Measurements from ENCODE around the gene NOS1AP.

NOS1AP gene

DNA sequence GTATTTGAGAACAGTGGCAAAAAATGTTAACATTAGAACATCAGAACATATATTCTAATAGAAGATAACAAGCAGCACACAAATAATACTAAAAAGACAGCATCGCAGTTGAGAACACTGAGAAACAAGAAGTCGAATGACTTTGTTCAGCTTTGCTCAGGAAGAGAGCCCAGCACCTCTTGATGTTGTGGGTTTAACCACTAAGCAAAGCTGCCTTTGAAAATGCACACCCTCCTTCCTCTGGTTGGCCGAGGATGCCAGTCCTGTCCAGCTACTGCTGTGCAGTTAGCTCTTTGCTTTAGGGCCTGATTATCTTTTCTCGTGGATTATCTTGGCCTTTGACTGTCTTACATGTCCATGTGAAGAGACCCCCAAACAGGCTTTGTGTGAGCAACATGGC, 246.7 kb downstream of the NOS1AP start:
- TF ChIP-seq, protein P1, sequence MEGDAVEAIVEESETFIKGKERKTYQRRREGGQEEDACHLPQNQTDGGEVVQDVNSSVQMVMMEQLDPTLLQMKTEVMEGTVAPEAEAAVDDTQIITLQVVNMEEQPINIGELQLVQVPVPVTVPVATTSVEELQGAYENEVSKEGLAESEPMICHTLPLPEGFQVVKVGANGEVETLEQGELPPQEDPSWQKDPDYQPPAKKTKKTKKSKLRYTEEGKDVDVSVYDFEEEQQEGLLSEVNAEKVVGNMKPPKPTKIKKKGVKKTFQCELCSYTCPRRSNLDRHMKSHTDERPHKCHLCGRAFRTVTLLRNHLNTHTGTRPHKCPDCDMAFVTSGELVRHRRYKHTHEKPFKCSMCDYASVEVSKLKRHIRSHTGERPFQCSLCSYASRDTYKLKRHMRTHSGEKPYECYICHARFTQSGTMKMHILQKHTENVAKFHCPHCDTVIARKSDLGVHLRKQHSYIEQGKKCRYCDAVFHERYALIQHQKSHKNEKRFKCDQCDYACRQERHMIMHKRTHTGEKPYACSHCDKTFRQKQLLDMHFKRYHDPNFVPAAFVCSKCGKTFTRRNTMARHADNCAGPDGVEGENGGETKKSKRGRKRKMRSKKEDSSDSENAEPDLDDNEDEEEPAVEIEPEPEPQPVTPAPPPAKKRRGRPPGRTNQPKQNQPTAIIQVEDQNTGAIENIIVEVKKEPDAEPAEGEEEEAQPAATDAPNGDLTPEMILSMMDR (IDR thresholded peaks at IDR 0.05; ENCODE audit: control insufficient read depth, extremely low read depth, insufficient read depth): no peak
- no peak overlapping the region for H3K4me3 ChIP-seq (ENCODE audit: low read depth, low read length)
- no peak for DNase-seq (ENCODE audit: low read depth)

GRCh38 chr1:162317621-162318020, 248.1 kb downstream of the NOS1AP start:
- TF ChIP-seq, protein P1 (IDR thresholded peaks at IDR 0.05; ENCODE audit: control insufficient read depth, extremely low read depth, insufficient read depth): no peak
- no peak for DNase-seq (ENCODE audit: low read depth)
- H3K4me3 ChIP-seq (ENCODE audit: low read depth, low read length): no peak overlapping the region

DNA sequence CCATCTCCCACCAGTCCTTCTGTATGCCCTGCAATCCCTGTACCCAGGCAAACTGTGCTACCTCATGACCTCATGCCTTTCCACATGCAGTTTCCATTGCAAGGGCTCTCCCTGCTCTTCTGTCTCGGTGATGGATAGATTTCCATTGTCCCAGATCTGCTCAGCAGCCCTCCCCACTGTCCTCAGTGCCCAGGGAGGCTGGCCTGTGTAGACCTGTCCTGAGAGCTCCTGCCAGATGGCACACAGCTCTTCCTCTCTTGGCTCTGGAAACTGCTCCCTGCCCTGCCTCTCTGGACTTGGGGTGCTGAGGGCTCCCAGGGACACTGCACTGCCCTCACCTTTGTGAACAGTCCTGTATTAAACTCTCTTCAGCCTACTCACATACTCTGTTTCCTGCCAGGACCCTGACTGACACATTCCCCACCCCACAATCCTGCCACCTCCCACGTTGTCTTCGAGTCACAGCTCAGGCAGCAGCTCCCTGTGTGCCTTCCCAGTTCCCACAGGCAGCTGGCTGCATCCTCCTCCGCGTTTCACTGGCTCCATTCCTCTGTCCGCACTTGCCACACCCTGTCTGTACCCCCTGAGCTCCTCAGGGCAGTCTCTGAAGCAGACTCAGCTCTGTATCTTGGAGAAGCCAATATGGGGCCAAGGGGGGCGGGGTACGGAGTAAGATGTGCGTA, 250.1 kb downstream of the NOS1AP start:
- TF ChIP-seq, protein P1 (IDR thresholded peaks at IDR 0.05; ENCODE audit: control insufficient read depth, extremely low read depth, insufficient read depth): no peak
- H3K4me3 ChIP-seq (ENCODE audit: low read depth, low read length): no peak overlapping the region
- DNase-seq (ENCODE audit: low read depth): no peak

DNA sequence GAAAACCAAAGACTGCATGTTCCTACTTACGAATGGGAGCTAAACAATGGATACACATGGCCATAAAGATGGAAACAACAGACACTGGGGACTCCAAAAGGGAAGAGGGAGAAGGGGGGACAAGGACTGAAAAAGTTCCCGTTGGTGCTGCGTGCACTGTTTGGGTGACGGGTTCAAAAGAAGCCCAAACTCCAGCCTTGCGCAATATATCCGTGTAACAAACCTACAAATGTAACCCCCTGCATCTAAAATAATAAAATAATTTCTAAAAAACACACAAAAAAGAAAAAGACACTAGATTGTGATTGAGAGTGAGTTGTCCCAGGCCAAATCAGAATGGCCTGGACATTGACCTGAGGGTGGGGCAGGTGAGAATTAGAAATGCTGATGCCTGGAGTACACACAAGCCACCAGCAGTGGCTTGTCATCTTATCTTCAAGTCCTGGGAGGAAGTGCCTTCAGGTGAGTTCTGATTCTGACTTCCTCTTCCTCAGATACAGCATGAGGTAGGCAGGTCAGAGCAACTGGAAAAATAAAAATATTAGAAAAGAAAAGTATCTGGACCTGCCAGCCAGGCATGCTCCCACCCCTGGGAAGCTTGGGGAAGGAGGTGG, 252.4 kb downstream of the NOS1AP start:
- H3K4me3 ChIP-seq (ENCODE audit: low read depth, low read length): no peak overlapping the region
- TF ChIP-seq, protein P1 (IDR thresholded peaks at IDR 0.05; ENCODE audit: control insufficient read depth, extremely low read depth, insufficient read depth): no peak
- no peak for DNase-seq (ENCODE audit: low read depth)

GRCh38 chr1:162323023-162323422, 253.5 kb downstream of the NOS1AP start:
- TF ChIP-seq, protein P1 (IDR thresholded peaks at IDR 0.05; ENCODE audit: control insufficient read depth, extremely low read depth, insufficient read depth): no peak
- H3K4me3 ChIP-seq (ENCODE audit: low read depth, low read length): no peak overlapping the region
- DNase-seq (ENCODE audit: low read depth): no peak

- TF ChIP-seq, protein P1 (IDR thresholded peaks at IDR 0.05; ENCODE audit: control insufficient read depth, extremely low read depth, insufficient read depth): no peak
- H3K4me3 ChIP-seq (ENCODE audit: low read depth, low read length): no peak overlapping the region
- DNase-seq (ENCODE audit: low read depth): no peak
Observed at GRCh38 chr1:162324396-162324795, 254.9 kb downstream of the NOS1AP start.

DNA sequence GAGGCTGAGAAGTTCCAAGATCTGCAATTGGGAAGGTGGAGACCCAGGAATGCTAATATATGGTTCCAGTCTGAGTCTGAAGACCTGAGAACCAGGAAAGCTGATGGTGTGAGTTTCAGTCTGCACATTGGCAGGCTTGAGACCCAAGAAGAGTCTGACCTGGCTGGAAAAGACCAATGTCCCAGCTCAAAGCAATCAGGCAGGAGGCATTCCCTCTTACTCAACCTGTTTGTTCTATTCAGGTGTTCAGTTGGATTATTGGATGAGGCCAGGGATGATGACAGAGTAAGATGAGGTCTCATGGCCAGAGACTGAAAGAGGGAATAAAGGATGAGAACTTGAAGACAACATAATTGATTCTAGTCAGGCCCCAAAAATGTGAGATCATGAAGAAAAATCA, 257.1 kb downstream of the NOS1AP start:
- no peak for DNase-seq (ENCODE audit: low read depth)
- TF ChIP-seq, protein P1 (IDR thresholded peaks at IDR 0.05; ENCODE audit: control insufficient read depth, extremely low read depth, insufficient read depth): no peak
- no peak overlapping the region for H3K4me3 ChIP-seq (ENCODE audit: low read depth, low read length)
